Neuronal stem cell (in vitro differentiated cells): ENCODE data around the gene SNAPC2.
A peak's percentile ranks its signal among the peaks of the same experiment; 100 is the strongest.

Source experiments
- DNase-seq: peaks from one replicate; pipeline ENCODE4 v3.0.0-alpha.2; 2013; ENCODE audit warnings: low spot score
- H2AFZ ChIP-seq: one replicate; pipeline ENCODE4 v1.6.1; 2013; ENCODE audit warnings: mild to moderate bottlenecking, low read length, inconsistent platforms
- H2AK5ac ChIP-seq: 2 replicates; pipeline ENCODE4 v1.6.1; 2013; ENCODE audit warnings: low read depth, mild to moderate bottlenecking, inconsistent platforms, low read length, moderate library complexity, mixed read lengths
- H2BK120ac ChIP-seq: 2 replicates; pipeline ENCODE4 v1.6.1; 2013; ENCODE audit warnings: low read depth, mild to moderate bottlenecking, inconsistent platforms, low read length, moderate library complexity, mixed read lengths
- H2BK12ac ChIP-seq: one replicate; pipeline ENCODE4 v1.6.1; 2013; ENCODE audit warnings: low read length, inconsistent platforms
- H2BK15ac ChIP-seq: 2 replicates; pipeline ENCODE4 v1.6.1; 2013; ENCODE audit warnings: mild to moderate bottlenecking, low read length, inconsistent platforms, mixed read lengths
- H2BK5ac ChIP-seq: one replicate; pipeline ENCODE4 v1.6.1; 2013; ENCODE audit warnings: inconsistent platforms, mild to moderate bottlenecking, low read length, moderate library complexity
- H3K14ac ChIP-seq: one replicate; pipeline ENCODE4 v1.6.1; 2013; ENCODE audit warnings: low read length, inconsistent platforms
- H3K18ac ChIP-seq: 2 replicates; pipeline ENCODE4 v1.6.1; 2013; ENCODE audit warnings: low read length, inconsistent platforms
- H3K23ac ChIP-seq: 2 replicates; pipeline ENCODE4 v1.6.1; 2013; ENCODE audit warnings: low read depth, mild to moderate bottlenecking, mixed read lengths, low read length, inconsistent platforms; ENCODE audit not compliant: poor library complexity
- H3K27ac ChIP-seq: replicated peaks from 3 replicates; pipeline ENCODE4 v1.5.1; 2013; ENCODE audit warnings: low read length, inconsistent platforms
- H3K27me3 ChIP-seq, 3 experiments: 2 replicates each; pipeline ENCODE4 v1.6.1; 2013; ENCODE audit warnings: low read length in 3 of 3, mild to moderate bottlenecking in 2 of 3, inconsistent platforms in 1 of 3, low read depth in 1 of 3, mixed read lengths in 1 of 3, moderate library complexity in 1 of 3; ENCODE audit not compliant: control insufficient read depth in 3 of 3, insufficient read depth in 3 of 3
- H3K36me3 ChIP-seq, 2 donors: replicated peaks in 1 of 2; 2 replicates each; pipeline ENCODE4 v1.6.1; 2013; ENCODE audit warnings: low read length in 2 of 2; ENCODE audit not compliant: control insufficient read depth in 2 of 2, insufficient read depth in 2 of 2
- H3K4ac ChIP-seq: 2 replicates; pipeline ENCODE4 v1.6.1; 2013; ENCODE audit warnings: inconsistent platforms, mild to moderate bottlenecking, low read length, moderate library complexity
- H3K4me1 ChIP-seq, 2 donors: 1 replicate in 1 of 2; 2 replicates in 1 of 2; pipeline ENCODE4 v1.6.1; 2013; ENCODE audit warnings: low read length in 2 of 2, low read depth in 1 of 2; ENCODE audit not compliant: control insufficient read depth in 2 of 2, insufficient read depth in 1 of 2
- H3K4me2 ChIP-seq: one replicate; pipeline ENCODE4 v1.6.1; 2013; ENCODE audit warnings: mild to moderate bottlenecking, low read length, inconsistent platforms; ENCODE audit not compliant: insufficient read depth, poor library complexity, severe bottlenecking
- H3K4me3 ChIP-seq, 2 donors: 2 replicates each; pipeline ENCODE4 v1.5.1; 2013; ENCODE audit warnings: low read length in 2 of 2, mild to moderate bottlenecking in 2 of 2, inconsistent platforms in 1 of 2, moderate library complexity in 1 of 2
- H3K79me1 ChIP-seq: one replicate; pipeline ENCODE4 v1.6.1; 2013; ENCODE audit warnings: low read depth, mild to moderate bottlenecking, inconsistent platforms, low read length, moderate library complexity
- H3K9ac ChIP-seq: one replicate; pipeline ENCODE4 v1.6.1; 2013; ENCODE audit warnings: mild to moderate bottlenecking, low read depth, low read length, inconsistent platforms; ENCODE audit not compliant: poor library complexity
- H3K9me3 ChIP-seq, 2 donors: replicated peaks in 1 of 2; 2 replicates each; pipeline versions ENCODE3 to v1.6.1; 2013; ENCODE audit warnings: low read length in 2 of 2, mild to moderate bottlenecking in 2 of 2, inconsistent platforms in 1 of 2, low read depth in 1 of 2, mixed read lengths in 1 of 2, moderate library complexity in 1 of 2; ENCODE audit not compliant: control insufficient read depth in 2 of 2, insufficient read depth in 1 of 2
- H4K8ac ChIP-seq: one replicate; pipeline ENCODE4 v1.6.1; 2013; ENCODE audit warnings: low read depth, mild to moderate bottlenecking, inconsistent platforms, low read length, moderate library complexity
- H4K91ac ChIP-seq: one replicate; pipeline ENCODE4 v1.6.1; 2013; ENCODE audit warnings: low read length, low read depth, mild to moderate bottlenecking, inconsistent platforms; ENCODE audit not compliant: poor library complexity
- WGBS, 2 donors: extraction: QIAGEN DNeasy Blood & Tissue Kit; methylation state at CpG; one replicate each; pipeline ENCODE4 v1.1.7; 2013; ENCODE audit warnings: missing lambda C conversion rate in 2 of 2, mixed read lengths in 1 of 2; ENCODE audit not compliant: insufficient read length in 2 of 2, insufficient replicate concordance in 1 of 2; ENCODE audit errors: extremely low coverage in 2 of 2; 5-methylcytosine and 5-hydroxymethylcytosine counted together

Gene SNAPC2

GRCh38 chr19:7933411-7933810, 13.3 kb downstream of the SNAPC2 start:
- H3K4ac ChIP-seq: no peak overlapping the region
- H3K23ac ChIP-seq: no peak overlapping the region
- H3K18ac ChIP-seq: no peak overlapping the region
- no peak overlapping the region for H2AK5ac ChIP-seq
- peaks cover 0 to 4% of the 10 kb centered on the region in 2 donors for H3K4me1 ChIP-seq
- no peak overlapping the region for H2AFZ ChIP-seq
- no peak overlapping the region for H3K27ac ChIP-seq
- H3K36me3 ChIP-seq: peaks cover 47 to 82% of the 10 kb centered on the region in 2 donors
- H2BK15ac ChIP-seq: no peak overlapping the region
- no peak overlapping the region for H2BK120ac ChIP-seq
- H3K27me3 ChIP-seq: no peaks in the 10 kb centered on the region
- no peak overlapping the region for H4K91ac ChIP-seq
- H2BK5ac ChIP-seq: no peak overlapping the region
- H3K9me3 ChIP-seq: no peaks in the 10 kb centered on the region
- no peak overlapping the region for H3K4me2 ChIP-seq
- no peak overlapping the region for H2BK12ac ChIP-seq
- no peak overlapping the region for H3K9ac ChIP-seq
- H3K79me1 ChIP-seq: peaks cover 6% of the 10 kb centered on the region
- WGBS, 2 donors: no CpG with 5 or more reads among the region's 14 CpGs
- no peak overlapping the region for H3K14ac ChIP-seq
- no peak for DNase-seq
- H4K8ac ChIP-seq: no peak overlapping the region
- no peak overlapping the region for H3K4me3 ChIP-seq

- no peak overlapping the region for H3K27ac ChIP-seq
- no peak overlapping the region for H4K91ac ChIP-seq
- H3K4me2 ChIP-seq: no peak overlapping the region
- no peak overlapping the region for H2BK120ac ChIP-seq
- no peak overlapping the region for H3K23ac ChIP-seq
- H3K4me3 ChIP-seq: no peak overlapping the region
- H4K8ac ChIP-seq: no peak overlapping the region
- H3K27me3 ChIP-seq: no peaks in the 10 kb centered on the region
- no peak overlapping the region for H3K14ac ChIP-seq
- no peak overlapping the region for H2AK5ac ChIP-seq
- H3K18ac ChIP-seq: no peak overlapping the region
- no peak overlapping the region for H2BK5ac ChIP-seq
- peaks cover 6% of the 10 kb centered on the region for H3K79me1 ChIP-seq
- H2AFZ ChIP-seq: no peak overlapping the region
- DNase-seq: no peak
- no CpG with 5 or more reads among the region's 55 CpGs for whole genome bisulfite sequencing, 2 donors
- peaks cover 0 to 1% of the 10 kb centered on the region in 2 donors for H3K4me1 ChIP-seq
- no peak overlapping the region for H3K9ac ChIP-seq
- H3K36me3 ChIP-seq: peaks cover 50 to 87% of the 10 kb centered on the region in 2 donors
- no peak overlapping the region for H3K4ac ChIP-seq
- no peak overlapping the region for H2BK12ac ChIP-seq
- H3K9me3 ChIP-seq: no peaks in the 10 kb centered on the region
- H2BK15ac ChIP-seq: no peak overlapping the region
Measured at GRCh38 chr19:7933828-7934725, 13.9 kb downstream of the SNAPC2 start.

GRCh38 chr19:7934766-7935165, 14.6 kb downstream of the SNAPC2 start:
- H3K27me3 ChIP-seq: no peaks in the 10 kb centered on the region
- no peak overlapping the region for H2BK5ac ChIP-seq
- H3K4me1 ChIP-seq: no peaks in the 10 kb centered on the region
- no peak overlapping the region for H3K4me2 ChIP-seq
- no peaks in the 10 kb centered on the region for H3K9me3 ChIP-seq
- H3K27ac ChIP-seq: no peak overlapping the region
- no CpG with 5 or more reads among the region's 21 CpGs for WGBS, 2 donors
- H2AFZ ChIP-seq: no peak overlapping the region
- H3K23ac ChIP-seq: no peak overlapping the region
- no peak overlapping the region for H3K18ac ChIP-seq
- peak overlapping the region; percentile 44 for H3K9ac ChIP-seq
- no peak overlapping the region for H3K4ac ChIP-seq
- H4K91ac ChIP-seq: no peak overlapping the region
- H3K36me3 ChIP-seq: peaks cover 50 to 90% of the 10 kb centered on the region in 2 donors
- no peak overlapping the region for H2AK5ac ChIP-seq
- no peak for DNase-seq
- H2BK15ac ChIP-seq: no peak overlapping the region
- no peak overlapping the region for H3K4me3 ChIP-seq
- H2BK12ac ChIP-seq: no peak overlapping the region
- no peak overlapping the region for H4K8ac ChIP-seq
- no peak overlapping the region for H3K14ac ChIP-seq
- peaks cover 6% of the 10 kb centered on the region for H3K79me1 ChIP-seq
- H2BK120ac ChIP-seq: no peak overlapping the region

GRCh38 chr19:7940841-7941240, 20.7 kb downstream of the SNAPC2 start:
- no peak overlapping the region for H2BK5ac ChIP-seq
- no peaks in the 10 kb centered on the region for H3K27me3 ChIP-seq
- no peak overlapping the region for H3K18ac ChIP-seq

More at GRCh38 chr19:7940841-7941240, 20.7 kb downstream of the SNAPC2 start:
- Histone ChIP-seq H3K4ac (no peak overlapping the region), H2BK120ac (no peak overlapping the region), H2BK12ac (no peak overlapping the region), H3K27ac (no peak overlapping the region), H3K23ac (no peak overlapping the region), H3K4me2 (no peak overlapping the region), H3K9ac (no peak overlapping the region), H4K8ac (no peak overlapping the region), H2AK5ac (no peak overlapping the region), H3K79me1 (peaks cover 11% of the 10 kb centered on the region), H3K4me3 (no peak overlapping the region), H3K9me3 (no peaks in the 10 kb centered on the region), H2BK15ac (no peak overlapping the region), H3K36me3 (peaks cover 26 to 60% of the 10 kb centered on the region in 2 donors), H2AFZ (no peak overlapping the region), H4K91ac (no peak overlapping the region), H3K14ac (no peak overlapping the region), H3K4me1 (peaks cover 0 to 3% of the 10 kb centered on the region in 2 donors)
- no peak for DNase-seq
- no CpG with 5 or more reads among the region's 13 CpGs for WGBS, 2 donors
